ENCODE data around the gene MUC13.

DNA sequence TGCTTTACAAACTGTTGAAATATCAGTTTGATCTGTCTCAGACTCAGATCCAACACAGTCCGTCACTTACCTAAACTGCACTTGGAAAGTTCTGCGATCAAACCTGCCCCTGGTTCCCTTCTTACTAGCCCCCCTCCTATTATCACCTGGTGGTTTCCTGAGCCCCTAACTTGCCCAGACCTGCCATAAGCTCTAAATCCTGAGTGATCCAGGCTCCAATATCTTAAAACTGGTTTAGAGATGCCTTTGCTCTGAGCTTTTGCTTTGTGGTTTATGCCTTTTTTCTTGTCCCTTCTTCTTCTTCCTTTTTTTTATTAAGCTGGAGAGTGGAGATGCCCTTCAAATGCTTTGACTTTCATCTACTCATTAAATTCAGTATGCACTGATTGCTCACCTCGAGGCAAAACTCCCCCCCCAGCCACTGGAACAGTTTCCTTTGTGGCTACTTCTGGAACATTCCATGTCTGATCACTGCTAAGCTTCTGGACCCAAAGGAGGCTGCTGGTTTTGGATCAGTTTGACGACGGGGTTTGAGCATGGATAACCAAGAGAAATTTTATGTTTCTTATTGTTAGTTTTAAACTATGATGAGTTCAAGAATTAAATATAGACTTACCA lies 43.9 kb downstream of the MUC13 start:
- TF ChIP-seq HDGF (IDR thresholded peaks at IDR 0.05; ENCODE audit: borderline replicate concordance), result no peak
- no peak for TF ChIP-seq ELF4 (IDR thresholded peaks at IDR 0.05)
- no peak for TF ChIP-seq FOXK2 (IDR thresholded peaks at IDR 0.05)
- TF ChIP-seq BHLHE40 (IDR thresholded peaks at IDR 0.05; ENCODE audit: borderline replicate concordance), result no peak
- TF ChIP-seq SP1 (IDR thresholded peaks at IDR 0.05), result no peak
- no peak for TF ChIP-seq TARDBP (IDR thresholded peaks at IDR 0.05)
- TF ChIP-seq, protein P1, sequence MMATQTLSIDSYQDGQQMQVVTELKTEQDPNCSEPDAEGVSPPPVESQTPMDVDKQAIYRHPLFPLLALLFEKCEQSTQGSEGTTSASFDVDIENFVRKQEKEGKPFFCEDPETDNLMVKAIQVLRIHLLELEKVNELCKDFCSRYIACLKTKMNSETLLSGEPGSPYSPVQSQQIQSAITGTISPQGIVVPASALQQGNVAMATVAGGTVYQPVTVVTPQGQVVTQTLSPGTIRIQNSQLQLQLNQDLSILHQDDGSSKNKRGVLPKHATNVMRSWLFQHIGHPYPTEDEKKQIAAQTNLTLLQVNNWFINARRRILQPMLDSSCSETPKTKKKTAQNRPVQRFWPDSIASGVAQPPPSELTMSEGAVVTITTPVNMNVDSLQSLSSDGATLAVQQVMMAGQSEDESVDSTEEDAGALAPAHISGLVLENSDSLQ (IDR thresholded peaks at IDR 0.05), result no peak
- TF ChIP-seq NFRKB (IDR thresholded peaks at IDR 0.05), result no peak

Data from HEK293T (cell line).